Breast epithelium (tissue), 3 donors: ENCODE results near the gene TPSB2.

Experiments
- CTCF ChIP-seq, 3 donors: fragments of 450-650 bp; IDR thresholded peaks; one replicate each; pipeline ENCODE4 v1.5.1; 2016 to 2017; ENCODE audit warnings: antibody characterized with exemption in 3 of 3, mild to moderate bottlenecking in 3 of 3, moderate library complexity in 3 of 3
- POLR2AphosphoS5 ChIP-seq, 3 donors: sonication (generic); formaldehyde crosslinking; IDR thresholded peaks; one replicate each; pipeline ENCODE4 v1.6.1; 2017; ENCODE audit warnings: antibody characterized with exemption in 3 of 3

- TF ChIP-seq CTCF (IDR thresholded peaks at IDR 0.05): no peak
- TF ChIP-seq POLR2AphosphoS5 (IDR thresholded peaks at IDR 0.05): no peak
Measured at GRCh38 chr16:1218930-1219611, 10.9 kb downstream of the TPSB2 start.
